GM19099 (cell line): ENCODE results near the gene GRIPAP1.
A peak's percentile ranks its signal among the peaks of the same experiment; 100 is the strongest.

ENCODE experiments used
- POLR2A ChIP-seq: IDR thresholded peaks from 3 replicates; pipeline ENCODE4 v1.6.1; 2011; ENCODE audit warnings: low read depth; ENCODE audit not compliant: insufficient read length; ENCODE audit errors: extremely low read depth

The GRIPAP1 gene

DNA sequence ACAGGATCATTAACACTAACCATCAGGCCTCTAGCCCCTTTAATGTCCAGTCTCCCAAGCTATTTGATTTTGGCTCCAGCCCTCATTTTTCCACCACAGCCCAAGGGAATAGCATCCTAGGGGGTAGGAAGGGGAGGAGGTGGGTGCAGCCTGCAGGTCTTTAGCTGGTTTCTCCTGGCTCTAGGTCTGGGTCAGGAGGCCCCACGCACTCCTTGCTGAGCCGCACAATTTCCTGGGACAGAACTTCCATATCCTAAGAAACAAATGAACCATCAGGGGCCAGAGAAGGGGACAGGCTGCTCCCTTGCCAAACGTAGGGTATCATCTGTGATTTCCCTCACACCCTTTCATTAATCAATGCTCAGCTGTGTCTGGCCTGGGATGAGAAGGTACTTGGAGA is 28.0 kb downstream of the GRIPAP1 start:
- no peak for TF ChIP-seq POLR2A

DNA sequence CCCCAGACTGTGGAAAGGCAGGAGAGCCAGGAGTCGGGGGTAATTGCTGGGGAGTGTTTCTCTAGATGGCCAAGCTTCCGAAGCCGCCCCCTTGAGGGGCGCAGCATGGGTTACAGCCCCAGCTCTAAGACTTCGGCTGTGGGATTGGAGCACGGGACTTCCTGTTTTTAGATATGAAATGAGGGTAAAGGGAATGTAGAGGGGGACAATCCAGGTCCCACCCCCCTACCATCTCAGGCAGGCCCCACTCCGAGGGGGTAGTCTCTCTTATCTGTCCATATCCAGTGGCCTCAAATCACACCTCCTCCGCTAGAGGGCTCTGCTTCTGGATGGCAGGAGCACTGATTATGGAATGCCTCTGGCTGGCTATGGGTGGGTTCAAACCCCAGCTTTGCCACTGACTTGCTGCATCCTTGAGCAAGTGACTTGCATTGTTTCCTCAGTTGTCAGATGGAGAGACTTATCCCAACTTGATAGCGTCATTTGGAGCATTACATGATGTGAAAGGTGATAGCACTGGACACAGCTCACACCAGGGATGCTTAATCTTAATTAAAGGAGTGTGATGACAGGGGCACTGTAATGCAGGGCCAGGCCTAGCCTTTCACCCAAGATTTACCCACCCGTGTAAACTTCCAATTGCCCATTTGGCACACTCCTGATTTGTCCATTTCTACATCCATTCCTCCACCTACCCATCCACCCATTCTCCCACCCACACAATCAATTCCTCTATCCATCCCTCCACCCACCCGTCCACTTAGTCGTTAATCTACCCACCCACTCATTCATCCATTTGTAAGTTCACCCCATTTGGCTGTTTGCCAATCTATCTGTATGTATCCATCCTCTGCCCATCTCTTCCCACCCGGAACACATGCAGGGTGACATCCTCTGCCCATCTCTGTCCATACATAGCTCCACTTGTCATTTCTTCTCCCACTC is 29.6 kb downstream of the GRIPAP1 start:
- no peak for TF ChIP-seq POLR2A

- TF ChIP-seq POLR2A: no peak
These were observed 30.5 kb downstream of the GRIPAP1 start, which contains the start of gene KCND1 for GRCh38 chrX:48971249-48972219. TSS of gene KCND1 (minus strand) at chrX:48971844. CDS start at chrX:48970271, 1,573 bp downstream.

- TF ChIP-seq POLR2A: no peak
These were observed 32.6 kb downstream of the GRIPAP1 start for GRCh38 chrX:48969471-48969870.

DNA sequence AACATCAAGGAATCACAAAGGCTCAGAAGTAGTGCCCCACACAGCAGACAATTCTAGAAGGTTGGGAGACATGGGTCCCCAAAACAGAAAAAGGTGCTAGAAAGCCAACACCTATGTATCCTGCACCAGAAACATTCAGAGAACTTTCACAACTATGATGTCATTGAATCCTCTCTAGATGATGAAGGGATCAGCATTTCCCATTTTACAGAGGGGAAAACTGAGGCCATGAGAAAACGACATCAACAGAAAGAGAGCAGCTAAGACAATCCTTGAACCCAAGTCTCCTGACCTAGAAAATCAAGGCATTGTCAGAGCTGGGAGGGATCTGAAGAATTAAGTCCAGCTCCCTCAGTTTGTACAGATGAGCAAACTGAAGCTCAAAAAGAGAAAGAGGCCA is 33.7 kb downstream of the GRIPAP1 start:
- TF ChIP-seq POLR2A: no peak

DNA sequence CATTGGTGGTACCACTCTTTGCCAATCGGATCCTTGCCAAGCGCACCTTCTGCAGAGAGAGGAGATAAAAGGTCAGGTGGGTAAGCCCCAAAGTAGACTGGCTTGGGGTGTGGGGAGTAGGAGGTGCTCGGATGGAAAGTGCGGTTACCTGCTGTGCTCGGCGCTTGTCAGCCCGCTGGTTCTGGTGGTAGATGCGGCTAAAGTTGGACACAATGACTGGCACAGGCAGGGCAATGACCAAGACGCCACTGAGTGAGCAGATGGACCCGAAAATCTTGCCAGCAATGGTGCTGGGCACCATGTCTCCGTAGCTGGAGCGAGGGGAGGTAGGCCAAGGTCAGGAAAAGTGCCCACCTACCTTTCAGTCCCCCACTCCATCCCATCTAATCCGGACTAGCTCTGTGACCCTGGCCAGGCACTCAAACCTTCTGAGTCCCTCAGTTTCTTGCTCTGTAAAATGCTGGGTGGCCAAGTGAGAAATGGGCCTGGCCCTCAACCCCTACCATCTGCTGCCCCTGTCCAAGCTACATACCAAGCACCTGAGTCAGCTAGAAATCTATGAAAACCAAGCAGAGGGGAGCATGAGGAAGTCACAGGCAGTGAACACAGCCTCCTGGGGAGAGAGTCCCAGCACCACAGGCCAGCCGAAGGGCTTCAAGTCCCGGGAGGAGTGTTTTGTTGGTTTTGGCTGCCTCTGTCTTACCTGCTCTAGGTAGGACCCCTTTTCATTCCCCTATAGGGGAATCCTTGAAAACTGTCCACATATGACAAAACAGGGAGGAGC is 35.1 kb downstream of the GRIPAP1 start:
- TF ChIP-seq POLR2A: no peak

DNA sequence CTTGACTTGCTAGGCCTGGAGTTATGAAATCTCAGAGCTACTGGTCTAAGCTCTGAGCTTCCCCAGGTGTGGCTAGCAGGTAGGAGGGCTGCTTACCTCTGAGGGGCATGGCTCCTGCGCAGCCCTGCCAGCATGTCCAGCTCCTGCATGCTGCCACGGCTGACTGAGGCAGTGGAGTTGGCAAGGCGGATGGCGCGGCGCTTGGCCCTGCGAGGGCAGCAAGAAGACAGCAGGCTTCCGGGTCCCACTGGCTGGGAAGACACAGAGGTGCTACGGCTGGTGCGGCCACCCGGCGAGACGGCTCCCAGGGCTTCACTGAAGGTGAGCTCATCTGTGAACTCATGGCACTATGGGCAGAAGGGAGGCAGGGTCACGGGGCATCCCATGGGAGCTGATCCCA is 36.1 kb downstream of the GRIPAP1 start:
- no peak for TF ChIP-seq POLR2A

GRCh38 chrX:48961585-48962091 is 40.4 kb downstream of the GRIPAP1 start:
- no peak for TF ChIP-seq POLR2A

DNA sequence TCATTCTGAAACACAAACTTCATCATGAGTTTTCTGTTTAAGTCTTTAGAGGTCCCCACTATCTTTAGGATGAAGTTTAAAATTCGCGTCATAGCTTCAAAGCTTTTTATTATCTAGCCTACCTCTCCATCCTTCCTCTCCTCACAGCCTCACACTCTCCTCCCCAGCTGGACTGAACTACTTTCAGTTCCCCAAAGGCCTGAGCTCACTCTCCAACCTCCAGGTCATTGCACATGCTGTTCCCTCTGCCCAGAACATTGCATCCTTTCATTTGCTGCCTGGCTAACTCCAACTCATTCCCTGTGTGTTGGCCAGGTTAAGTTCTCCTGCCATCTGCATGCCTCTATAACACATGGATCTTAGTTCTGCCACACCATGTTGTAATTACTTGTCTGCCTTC is 41.8 kb downstream of the GRIPAP1 start:
- no peak for TF ChIP-seq POLR2A

DNA sequence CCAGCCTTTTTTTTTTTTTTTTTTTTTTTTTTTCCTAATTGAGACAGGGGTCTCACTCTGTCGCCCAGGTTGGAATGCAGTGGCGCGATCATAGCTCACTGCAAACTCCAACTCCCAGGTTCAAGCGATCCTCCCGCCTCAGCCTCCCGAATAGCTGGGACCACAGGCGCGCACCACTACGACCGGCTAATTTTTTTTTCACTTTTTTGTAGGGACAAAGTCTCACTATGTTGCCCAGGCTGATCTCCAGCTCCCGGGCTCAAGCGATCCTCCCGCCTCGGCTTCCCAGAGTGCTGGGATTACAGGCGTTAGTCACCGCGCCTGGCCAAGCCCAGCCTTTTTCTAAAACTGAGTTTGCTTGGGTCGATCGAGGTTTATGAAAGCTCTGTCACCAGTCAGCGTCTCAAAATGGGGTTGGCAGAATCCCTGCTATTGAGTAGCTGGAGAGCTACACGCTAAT is 43.4 kb downstream of the GRIPAP1 start:
- TF ChIP-seq POLR2A: no peak

DNA sequence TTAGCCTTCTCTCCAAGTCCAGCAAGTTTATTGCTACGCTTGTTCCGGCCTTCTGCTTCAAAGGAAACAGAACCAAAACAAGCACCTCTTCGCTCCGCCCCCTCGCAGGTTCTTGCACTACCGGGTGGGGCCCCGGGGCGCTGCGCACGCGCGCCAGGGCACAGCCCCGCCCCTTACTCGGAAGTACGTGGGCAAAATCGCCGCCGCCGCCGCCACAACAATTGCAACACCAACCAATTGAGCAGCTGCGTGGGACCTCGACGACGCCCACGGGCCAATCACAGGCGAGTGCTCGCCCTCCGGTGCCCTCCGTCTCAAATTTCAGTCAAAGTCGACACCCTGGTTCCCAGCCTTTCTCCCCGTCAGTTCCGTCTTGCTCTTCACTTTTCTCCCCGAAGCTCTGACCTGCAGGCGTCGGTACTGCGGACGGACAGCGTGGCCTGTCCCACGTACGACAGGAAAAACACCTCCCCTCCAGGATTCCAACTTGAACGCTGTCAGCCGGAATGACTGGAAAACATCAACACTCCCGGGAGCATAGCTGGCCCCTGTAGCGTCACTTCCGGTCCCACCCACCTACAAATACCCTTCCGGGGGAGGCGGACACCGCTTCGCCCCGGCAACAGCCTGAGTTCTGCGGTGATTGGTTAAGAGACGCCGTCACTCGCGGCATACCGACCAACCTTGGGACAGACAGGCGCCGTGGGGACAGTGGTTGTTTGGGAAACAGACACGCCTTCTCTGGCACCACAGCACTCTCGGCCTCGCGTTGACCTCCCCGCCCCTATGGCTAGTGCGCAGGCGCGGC is 44.0 kb downstream of the GRIPAP1 start:
- peak; percentile 45 for TF ChIP-seq POLR2A

DNA sequence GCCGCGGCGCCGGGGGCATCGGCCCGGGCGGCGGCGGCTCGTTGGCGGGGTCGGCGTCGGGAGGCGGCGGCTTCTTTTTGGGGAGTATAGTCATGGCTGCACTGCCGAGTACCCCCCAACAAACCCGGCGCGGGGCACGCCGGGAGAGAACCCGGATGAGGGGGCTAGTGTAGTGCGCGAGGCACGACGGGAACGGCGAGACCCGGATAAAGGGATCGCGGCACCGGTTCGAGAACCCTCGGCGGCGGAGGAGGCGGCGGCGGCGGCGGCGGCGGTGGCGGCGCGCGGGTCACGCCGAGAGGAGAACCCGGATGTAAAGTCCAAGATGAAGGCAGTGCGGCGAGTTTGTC is 44.6 kb downstream of the GRIPAP1 start, which contains the start of gene OTUD5:
Gene OTUD5 (minus strand): TSS at position 131 of the 350 bp plus-strand sequence. CDS start 37 bp downstream, at position 94.
- TF ChIP-seq POLR2A: no peak

DNA sequence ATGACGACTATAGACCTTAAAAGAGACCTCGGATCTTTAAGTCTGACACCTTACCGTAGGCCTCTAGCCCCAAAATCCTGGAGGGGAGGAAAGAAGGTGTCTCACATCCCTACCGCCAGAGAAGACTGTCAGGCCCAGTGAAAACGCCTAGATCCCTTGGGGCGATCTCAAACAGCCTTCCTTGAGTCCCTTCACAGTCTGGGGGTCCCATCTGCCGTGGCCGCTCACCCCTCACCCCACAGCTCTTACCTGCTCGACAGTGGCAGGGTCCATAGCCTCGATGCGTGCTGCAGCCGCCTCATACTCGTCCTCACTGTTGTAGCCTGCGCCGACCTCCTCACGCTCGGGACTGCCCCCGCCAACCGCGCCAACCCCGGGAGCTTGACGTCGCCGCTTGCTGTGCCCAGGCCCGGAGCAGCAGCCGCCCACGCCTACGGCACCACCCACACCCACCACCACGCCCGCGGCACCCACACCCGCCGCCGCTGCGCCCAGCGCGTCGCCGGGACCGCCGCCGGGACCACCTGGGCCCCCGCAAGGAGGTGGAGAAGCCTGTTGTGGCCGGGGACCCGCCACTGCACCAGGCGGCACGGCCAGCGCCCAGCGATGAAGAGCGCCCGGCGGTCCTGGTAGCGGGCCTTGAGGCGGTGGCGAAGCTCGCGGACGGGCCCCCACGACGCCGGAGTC is 45.2 kb downstream of the GRIPAP1 start:
- no peak for TF ChIP-seq POLR2A
